IMR-90 (cell line): Measurements from ENCODE around the gene HS2ST1. TPM values are rescaled to one million over a fixed set of nuclear protein-coding genes. Genes with fewer than 3 reads are reported as not detected.

Experiments
- ATAC-seq: fragments of 200-7000 bp; cut with Tn5 transposase; 2 replicates; pipeline ENCODE4 v1.9.1; 2020; ENCODE audit warnings: low read depth, mild to moderate bottlenecking, moderate library complexity
- BruUV-seq: library from RNA; stranded (reverse); fragments of 400-500 nt; replicated peaks from 2 replicates; lab custom pipeline; 2021; lab: Mats Ljungman, UMichigan
- CTCF ChIA-PET: fragments of 300-600 bp; formaldehyde crosslinking; extraction: SDS; loops from one replicate; lab custom pipeline; 2021; ENCODE audit warnings: antibody characterized with exemption; lab: Yijun Ruan, JAX
- POLR2A ChIA-PET: fragments of 300-600 bp; sonication (Branson Sonifier 250); formaldehyde crosslinking; loops from one replicate; lab custom pipeline; 2022; ENCODE audit warnings: antibody characterized with exemption; ENCODE audit not compliant: unreplicated experiment; lab: Charles Lee
- DNase-seq: peaks from one replicate; pipeline ENCODE4 v3.0.0; 2013
- H2AFZ ChIP-seq: replicated peaks from 2 replicates; pipeline ENCODE3; 2013; ENCODE audit warnings: low read length, mild to moderate bottlenecking; ENCODE audit not compliant: poor library complexity
- H2AK5ac ChIP-seq: 2 replicates; pipeline ENCODE4 v1.6.1; 2013; ENCODE audit warnings: low read depth, low read length, inconsistent platforms
- H2AK9ac ChIP-seq: replicated peaks from 2 replicates; pipeline ENCODE3; 2013; ENCODE audit warnings: mild to moderate bottlenecking, low read depth, low read length, moderate library complexity; ENCODE audit not compliant: poor library complexity
- H2BK120ac ChIP-seq: 2 replicates; pipeline ENCODE4 v1.6.1; 2013; ENCODE audit warnings: low read depth, low read length, inconsistent platforms
- H2BK15ac ChIP-seq: 3 replicates; pipeline ENCODE4 v1.6.1; 2013; ENCODE audit warnings: low read depth, low read length, inconsistent platforms
- H2BK20ac ChIP-seq: 2 replicates; pipeline ENCODE4 v1.6.1; 2013; ENCODE audit warnings: low read depth, mild to moderate bottlenecking, inconsistent platforms, low read length, moderate library complexity
- H2BK5ac ChIP-seq: 2 replicates; pipeline ENCODE4 v1.6.1; 2013; ENCODE audit warnings: mild to moderate bottlenecking, low read depth, low read length, inconsistent platforms; ENCODE audit not compliant: poor library complexity, severe bottlenecking
- H3K14ac ChIP-seq: replicated peaks from 2 replicates; pipeline ENCODE4 v1.6.1; 2013; ENCODE audit warnings: low read depth, low read length, inconsistent platforms
- H3K18ac ChIP-seq: 2 replicates; pipeline ENCODE4 v1.6.1; 2013; ENCODE audit warnings: low read depth, low read length, control low read depth
- H3K23ac ChIP-seq: 2 replicates; pipeline ENCODE4 v1.6.1; 2013; ENCODE audit warnings: low read depth, low read length, inconsistent platforms
- H3K27ac ChIP-seq: 2 replicates; pipeline ENCODE4 v1.5.1; 2013; ENCODE audit warnings: mild to moderate bottlenecking, control low read depth, low read length; ENCODE audit not compliant: insufficient read depth
- H3K27me3 ChIP-seq: 2 replicates; pipeline ENCODE4 v1.6.1; 2013; ENCODE audit warnings: low read length; ENCODE audit not compliant: control insufficient read depth, insufficient read depth
- H3K36me3 ChIP-seq: 2 replicates; pipeline ENCODE4 v1.6.1; 2013; ENCODE audit warnings: low read length, mixed read lengths; ENCODE audit not compliant: control insufficient read depth, insufficient read depth
- H3K4ac ChIP-seq: 2 replicates; pipeline ENCODE4 v1.6.1; 2013; ENCODE audit warnings: low read depth, low read length, inconsistent platforms
- H3K4me1 ChIP-seq: 2 replicates; pipeline ENCODE4 v1.6.1; 2013; ENCODE audit warnings: low read length, mixed read lengths; ENCODE audit not compliant: control insufficient read depth, insufficient read depth
- H3K4me2 ChIP-seq: 2 replicates; pipeline ENCODE4 v1.6.1; 2013; ENCODE audit warnings: low read depth, mild to moderate bottlenecking, control low read depth, low read length, moderate library complexity
- H3K4me3 ChIP-seq: 2 replicates; pipeline ENCODE4 v1.5.1; 2013; ENCODE audit warnings: low read depth, mild to moderate bottlenecking, control low read depth, low read length, moderate library complexity; ENCODE audit not compliant: insufficient read depth
- H3K56ac ChIP-seq: 2 replicates; pipeline ENCODE4 v1.6.1; 2013; ENCODE audit warnings: low read length, inconsistent platforms; ENCODE audit not compliant: insufficient read depth; ENCODE audit errors: extremely low read depth
- H3K79me1 ChIP-seq, 2 experiments: 2 replicates each; pipeline ENCODE4 v1.6.1; 2013; ENCODE audit warnings: low read length in 2 of 2, inconsistent platforms in 1 of 2, low read depth in 1 of 2
- H3K9ac ChIP-seq: 2 replicates; pipeline ENCODE4 v1.6.1; 2013; ENCODE audit warnings: low read depth, low read length, control low read depth
- H3K9me1 ChIP-seq: 2 replicates; pipeline ENCODE4 v1.6.1; 2013; ENCODE audit warnings: low read length, inconsistent platforms; ENCODE audit not compliant: insufficient read depth
- H3K9me3 ChIP-seq: 2 replicates; pipeline ENCODE4 v1.6.1; 2013; ENCODE audit warnings: low read length; ENCODE audit not compliant: control insufficient read depth, insufficient read depth
- H4K20me1 ChIP-seq: 2 replicates; pipeline ENCODE4 v1.6.1; 2013; ENCODE audit warnings: low read length, inconsistent platforms; ENCODE audit not compliant: insufficient read depth
- H4K5ac ChIP-seq: 2 replicates; pipeline ENCODE4 v1.6.1; 2013; ENCODE audit warnings: mild to moderate bottlenecking, low read depth, low read length, control low read depth
- H4K8ac ChIP-seq, 2 experiments: 2 replicates each; pipeline ENCODE4 v1.6.1; 2013; ENCODE audit warnings: low read depth in 2 of 2, low read length in 2 of 2, control low read depth in 1 of 2, inconsistent platforms in 1 of 2
- H4K91ac ChIP-seq: 2 replicates; pipeline ENCODE4 v1.6.1; 2013; ENCODE audit warnings: low read depth, low read length, inconsistent platforms; ENCODE audit not compliant: insufficient read depth
- BHLHE40 ChIP-seq: fragments of 150-350 bp; IDR thresholded peaks from 2 replicates; pipeline ENCODE4 v1.6.1; 2016; ENCODE audit warnings: mild to moderate bottlenecking, low read depth, low read length
- CEBPB ChIP-seq: IDR thresholded peaks from 2 replicates; pipeline ENCODE4 v1.6.1; 2012; ENCODE audit warnings: low read depth, low read length, improper control_type of control experiment
- CHD1 ChIP-seq: IDR thresholded peaks from 2 replicates; pipeline ENCODE4 v1.6.1; 2012; ENCODE audit warnings: low read depth, low read length, improper control_type of control experiment
- CTCF ChIP-seq: conservative IDR thresholded peaks from 2 replicates; pipeline ENCODE4 v1.5.1; 2012; ENCODE audit warnings: mild to moderate bottlenecking, low read depth, low read length, improper control_type of control experiment
- MAFK ChIP-seq: IDR thresholded peaks from 2 replicates; pipeline ENCODE4 v1.6.1; 2012; ENCODE audit warnings: low read depth, low read length, improper control_type of control experiment
- MAZ ChIP-seq: IDR thresholded peaks from 2 replicates; pipeline ENCODE4 v1.6.1; 2012; ENCODE audit warnings: low read depth, mild to moderate bottlenecking, low read length, improper control_type of control experiment, moderate library complexity, borderline replicate concordance
- MXI1 ChIP-seq: IDR thresholded peaks from 2 replicates; pipeline ENCODE4 v1.6.1; 2012; ENCODE audit warnings: low read depth, mild to moderate bottlenecking, low read length, moderate library complexity, borderline replicate concordance
- NFE2L2 ChIP-seq: fragments of 150-350 bp; IDR thresholded peaks from 2 replicates; pipeline ENCODE4 v1.6.1; 2016; ENCODE audit warnings: low read depth, mild to moderate bottlenecking, low read length
- POLR2A ChIP-seq: IDR thresholded peaks from 2 replicates; pipeline ENCODE4 v1.6.1; 2012; ENCODE audit warnings: mild to moderate bottlenecking, low read depth, low read length
- RAD21 ChIP-seq: IDR thresholded peaks from 2 replicates; pipeline ENCODE4 v1.6.1; 2012; ENCODE audit warnings: low read length, improper control_type of control experiment
- RCOR1 ChIP-seq: IDR thresholded peaks from 2 replicates; pipeline ENCODE4 v1.6.1; 2012; ENCODE audit warnings: mild to moderate bottlenecking, low read length, improper control_type of control experiment; ENCODE audit not compliant: insufficient replicate concordance
- SMC3 ChIP-seq: fragments of 150-350 bp; IDR thresholded peaks from 2 replicates; pipeline ENCODE4 v1.6.1; 2016; ENCODE audit warnings: low read depth, mild to moderate bottlenecking, antibody characterized with exemption, low read length, moderate library complexity
- USF2 ChIP-seq: fragments of 150-350 bp; IDR thresholded peaks from 2 replicates; pipeline ENCODE4 v1.6.1; 2017; ENCODE audit warnings: mild to moderate bottlenecking, antibody characterized with exemption, low read length, low read depth
- WGBS, 2 experiments: methylation state at CpG; one replicate each; pipeline versions ENCODE4 v1.1.5 to v1.1.7; 2013; ENCODE audit warnings: missing lambda C conversion rate in 2 of 2; ENCODE audit not compliant: insufficient read length in 1 of 2; ENCODE audit errors: extremely low coverage in 2 of 2; 5-methylcytosine and 5-hydroxymethylcytosine counted together
- dilution Hi-C: fragments of 300-500 bp; cut with HindIII; formaldehyde crosslinking; loops from one replicate; pipeline ENCODE4 v1.14.3; 2018; ENCODE audit warnings: low sequenced_read_pairs; ENCODE audit not compliant: unreplicated experiment
- in situ Hi-C: fragments of 300-500 bp; cut with MboI; formaldehyde crosslinking; loops from 3 replicates; pipeline ENCODE4 v1.14.3; 2019; ENCODE audit warnings: low sequenced_read_pairs, inconsistent platforms, mixed read lengths
- intact Hi-C: fragments of 100-400 bp; cut with micrococcal nuclease; formaldehyde crosslinking; loops from 2 replicates; pipeline ENCODE4 v1.10.0; 2022
- polyA plus RNA-seq, 3 experiments: library from polyadenylated mRNA; depleted of rRNA; stranded (reverse); fragments of >200 nt; gene quantifications; 2 replicates each; pipeline ENCODE4 v1.2.3, GENCODE V29; 2012; ENCODE audit warnings: low replicate concordance in 1 of 3
- total RNA-seq: library from RNA; depleted of rRNA; stranded (reverse); fragments of >200 nt; gene quantifications from 2 replicates; pipeline ENCODE4 v1.2.3, GENCODE V29; 2012
- TF ChIP-seq, protein P1 (sequence below): fragments of 150-350 bp; IDR thresholded peaks from 2 replicates; pipeline ENCODE4 v1.6.1; 2016; ENCODE audit warnings: low read depth, mild to moderate bottlenecking, low read length, moderate library complexity, borderline replicate concordance

Gene HS2ST1
- total and polyA plus RNA-seq, 2 of the 4 experiments (the other 2 are of a cell fraction) = 7.8 to 13.1 TPM

- in situ Hi-C loops (loop anchor here (10.0 to 25.0 kb wide), 2 partner anchors 118 to 566 kb away; partner anchors contain the start of gene ODF2L), intact Hi-C loops (loop anchor here (5.0 kb wide), 1 partner anchor 41 kb away; the partner anchor contains the start of genes HS2ST1 and SELENOF), dilution Hi-C loops (no loop called here)
- H3K27me3 ChIP-seq = no peaks in the 10 kb centered on the region
- no peak overlapping the region for H2BK15ac ChIP-seq
- no peak overlapping the region for H3K14ac ChIP-seq
- no CpG with 5 or more reads among the region's 3 CpGs for WGBS, 2 experiments
- peaks cover 9 to 14% of the 10 kb centered on the region in 2 experiments for H3K79me1 ChIP-seq
- CTCF ChIA-PET = interaction anchor here (1.4 kb wide), 1 partner anchor 11 kb away, joined by 6 read pairs; no protein-coding TSS in a partner anchor
- H2BK120ac ChIP-seq = no peak overlapping the region
- DNase-seq = no peak
- no TSS peak for BruUV-seq
- H3K9me1 ChIP-seq = no peaks in the 10 kb centered on the region; the same call in 1 of the 2 replicates
- H3K36me3 ChIP-seq = no peaks in the 10 kb centered on the region
- H4K91ac ChIP-seq = no peak overlapping the region
- TF ChIP-seq MAZ = no peak
- TF ChIP-seq CTCF = no peak
- TF ChIP-seq MXI1 = no peak
- TF ChIP-seq CHD1 = no peak
- TF ChIP-seq RAD21 = no peak
- TF ChIP-seq, protein P1, sequence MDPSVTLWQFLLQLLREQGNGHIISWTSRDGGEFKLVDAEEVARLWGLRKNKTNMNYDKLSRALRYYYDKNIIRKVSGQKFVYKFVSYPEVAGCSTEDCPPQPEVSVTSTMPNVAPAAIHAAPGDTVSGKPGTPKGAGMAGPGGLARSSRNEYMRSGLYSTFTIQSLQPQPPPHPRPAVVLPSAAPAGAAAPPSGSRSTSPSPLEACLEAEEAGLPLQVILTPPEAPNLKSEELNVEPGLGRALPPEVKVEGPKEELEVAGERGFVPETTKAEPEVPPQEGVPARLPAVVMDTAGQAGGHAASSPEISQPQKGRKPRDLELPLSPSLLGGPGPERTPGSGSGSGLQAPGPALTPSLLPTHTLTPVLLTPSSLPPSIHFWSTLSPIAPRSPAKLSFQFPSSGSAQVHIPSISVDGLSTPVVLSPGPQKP = no peak
- no peak for TF ChIP-seq USF2
- TF ChIP-seq BHLHE40 = no peak
- TF ChIP-seq MAFK = no peak
- TF ChIP-seq NFE2L2 = no peak
- TF ChIP-seq CEBPB = no peak
- TF ChIP-seq POLR2A = no peak
- no peak for TF ChIP-seq RCOR1
- TF ChIP-seq SMC3 = no peak
- H3K4me1 ChIP-seq = 0 out of 2 replicates have a peak, but pooled peaks cover 2% of the 10 kb centered on the region
- H2BK5ac ChIP-seq = no peak overlapping the region
- H2AK9ac ChIP-seq = no peak overlapping the region
- no peak overlapping the region for H3K56ac ChIP-seq
- no peak overlapping the region for H2AFZ ChIP-seq
- peak; percentile 19 for ATAC-seq
- H4K20me1 ChIP-seq = no peaks in the 10 kb centered on the region
- H3K4ac ChIP-seq = no peak overlapping the region
- H3K9me3 ChIP-seq = no peaks in the 10 kb centered on the region
- no peak overlapping the region for H3K27ac ChIP-seq
- H4K5ac ChIP-seq = no peak overlapping the region
- H3K9ac ChIP-seq = no peak overlapping the region
- no peak overlapping the region for H3K18ac ChIP-seq
- POLR2A ChIA-PET = no interaction called here
- no peak overlapping the region for H4K8ac ChIP-seq
- no peak overlapping the region for H3K23ac ChIP-seq
- peak overlapping the region; percentile 84 for H3K4me2 ChIP-seq
- H3K4me3 ChIP-seq = peak overlapping the region; percentile 27; the same call in 1 of the 2 replicates
- no peak overlapping the region for H2AK5ac ChIP-seq
- H2BK20ac ChIP-seq = no peak overlapping the region
Measured at GRCh38 chr1:86953167-86953566, 38.7 kb downstream of the HS2ST1 start.
